Neural progenitor cell (in vitro differentiated cells): Measurements from ENCODE around the gene BICD1. TPM values are rescaled to one million over a fixed set of nuclear protein-coding genes. Genes with fewer than 3 reads are reported as not detected.

ENCODE experiments used
- DNase-seq: peaks from one replicate; pipeline ENCODE4 v3.0.0-alpha.2; 2016; ENCODE audit warnings: low spot score
- H2AFZ ChIP-seq: fragments of 200-600 bp; sonication (generic); replicated peaks from 2 replicates; pipeline ENCODE4 v1.6.1; 2016; ENCODE audit warnings: antibody characterized with exemption
- H3F3A ChIP-seq: fragments of 200-600 bp; sonication (generic); 2 replicates; pipeline ENCODE4 v1.6.1; 2016; ENCODE audit warnings: antibody characterized with exemption, low read depth
- H3K27ac ChIP-seq: fragments of 200-600 bp; sonication (generic); 2 replicates; pipeline ENCODE4 v1.5.1; 2016; ENCODE audit warnings: mild to moderate bottlenecking
- H3K27me3 ChIP-seq: fragments of 200-600 bp; sonication (generic); 2 replicates; pipeline ENCODE4 v1.6.1; 2016; ENCODE audit warnings: mild to moderate bottlenecking, moderate library complexity
- H3K36me3 ChIP-seq: fragments of 200-600 bp; sonication (generic); 2 replicates; pipeline ENCODE4 v1.5.1; 2016
- H3K4me1 ChIP-seq: fragments of 200-600 bp; sonication (generic); 2 replicates; pipeline ENCODE4 v1.6.1; 2016; ENCODE audit warnings: mixed run types
- H3K4me2 ChIP-seq: fragments of 200-600 bp; sonication (generic); 2 replicates; pipeline ENCODE4 v1.6.1; 2016
- H3K4me3 ChIP-seq: fragments of 200-600 bp; sonication (generic); 2 replicates; pipeline ENCODE4 v1.5.1; 2016
- H3K79me2 ChIP-seq: fragments of 200-600 bp; sonication (generic); 2 replicates; pipeline ENCODE4 v1.6.1; 2016; ENCODE audit warnings: low read depth
- H3K9ac ChIP-seq: fragments of 200-600 bp; sonication (generic); 2 replicates; pipeline ENCODE4 v1.6.1; 2016
- H3K9me3 ChIP-seq: fragments of 200-600 bp; sonication (generic); 2 replicates; pipeline ENCODE4 v1.5.1; 2016; ENCODE audit warnings: low read depth
- H4K20me1 ChIP-seq: fragments of 200-600 bp; sonication (generic); 2 replicates; pipeline ENCODE4 v1.6.1; 2016; ENCODE audit warnings: low read depth
- H3K27ac Mint-ChIP-seq: 3 replicates; pipeline ENCODE4 v1.8.0; 2021; ENCODE audit warnings: mixed read lengths
- H3K27me3 Mint-ChIP-seq: 2 replicates; pipeline ENCODE4 v1.8.0; 2022; ENCODE audit warnings: low read depth, mild to moderate bottlenecking, inconsistent platforms, moderate library complexity, mixed read lengths; ENCODE audit not compliant: insufficient read depth
- H3K36me3 Mint-ChIP-seq: 3 replicates; pipeline ENCODE4 v1.8.0; 2021; ENCODE audit warnings: mixed read lengths
- H3K4me1 Mint-ChIP-seq: 3 replicates; pipeline ENCODE4 v1.8.0; 2021; ENCODE audit warnings: mixed read lengths
- H3K4me3 Mint-ChIP-seq: 3 replicates; pipeline ENCODE4 v1.8.0; 2021; ENCODE audit warnings: mild to moderate bottlenecking, moderate library complexity, mixed read lengths
- H3K9me3 Mint-ChIP-seq: 3 replicates; pipeline ENCODE4 v1.8.0; 2020; ENCODE audit warnings: mixed read lengths
- EZH2 ChIP-seq: fragments of 200-600 bp; sonication (generic); IDR thresholded peaks from 2 replicates; pipeline ENCODE4 v1.6.1; 2017; ENCODE audit warnings: antibody characterized with exemption, mild to moderate bottlenecking, moderate library complexity
- EZH2phosphoT487 ChIP-seq: fragments of 200-600 bp; sonication (generic); IDR thresholded peaks from 2 replicates; pipeline ENCODE4 v1.6.1; 2017; ENCODE audit warnings: antibody characterized with exemption
- total RNA-seq: library from RNA; depleted of rRNA; stranded (reverse); fragments of >200 nt; gene quantifications from 2 replicates; pipeline ENCODE4 v1.2.3, GENCODE V29; 2015; ENCODE audit warnings: low replicate concordance
- TF ChIP-seq, protein P1 (sequence below): fragments of 200-600 bp; sonication (generic); IDR thresholded peaks from 2 replicates; pipeline ENCODE4 v1.5.1; 2017; ENCODE audit warnings: antibody characterized with exemption, mild to moderate bottlenecking

Gene BICD1
- total RNA-seq, 1 donor from 2014 or later = 23.6 TPM

DNA sequence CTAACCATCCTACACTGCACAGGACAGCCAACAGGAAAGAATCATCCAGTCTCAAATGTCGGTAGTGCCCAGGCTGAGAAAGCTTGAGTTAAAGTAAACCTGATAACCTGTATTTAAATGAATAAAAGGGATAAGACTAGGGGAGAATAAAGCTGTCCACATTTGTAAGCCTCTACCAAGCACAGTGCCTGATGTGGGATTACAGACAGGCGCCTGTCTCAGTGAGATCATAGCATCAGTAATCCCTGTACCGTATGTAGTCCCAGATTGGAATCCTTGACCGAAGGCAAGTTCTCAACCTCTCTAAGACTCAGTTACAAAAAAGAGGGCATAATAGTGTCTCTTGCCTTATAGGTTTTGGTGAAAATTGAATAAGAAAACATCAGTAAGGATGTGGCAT is 59.9 kb downstream of the BICD1 start:
- H3K4me1 Mint-ChIP-seq = no peaks in the 10 kb centered on the region
- H3K27me3 Mint-ChIP-seq = peaks cover 5% of the 10 kb centered on the region
- Histone ChIP-seq H3K9ac (no peak overlapping the region), H3K4me2 (no peak overlapping the region), H3K4me3 (no peak overlapping the region), H3K79me2 (peaks cover 41% of the 10 kb centered on the region), H3K4me1 (peaks cover 7% of the 10 kb centered on the region), H3K27ac (no peak overlapping the region), H3K27me3 (no peaks in the 10 kb centered on the region), H3K36me3 (no peaks in the 10 kb centered on the region), H2AFZ (no peak overlapping the region), H3K9me3 (no peaks in the 10 kb centered on the region), H4K20me1 (no peaks in the 10 kb centered on the region), H3F3A (peaks cover 2% of the 10 kb centered on the region)
- peaks cover 14% of the 10 kb centered on the region for H3K36me3 Mint-ChIP-seq
- no peak overlapping the region for H3K4me3 Mint-ChIP-seq
- TF ChIP-seq EZH2phosphoT487 = no peak
- TF ChIP-seq, protein P1, sequence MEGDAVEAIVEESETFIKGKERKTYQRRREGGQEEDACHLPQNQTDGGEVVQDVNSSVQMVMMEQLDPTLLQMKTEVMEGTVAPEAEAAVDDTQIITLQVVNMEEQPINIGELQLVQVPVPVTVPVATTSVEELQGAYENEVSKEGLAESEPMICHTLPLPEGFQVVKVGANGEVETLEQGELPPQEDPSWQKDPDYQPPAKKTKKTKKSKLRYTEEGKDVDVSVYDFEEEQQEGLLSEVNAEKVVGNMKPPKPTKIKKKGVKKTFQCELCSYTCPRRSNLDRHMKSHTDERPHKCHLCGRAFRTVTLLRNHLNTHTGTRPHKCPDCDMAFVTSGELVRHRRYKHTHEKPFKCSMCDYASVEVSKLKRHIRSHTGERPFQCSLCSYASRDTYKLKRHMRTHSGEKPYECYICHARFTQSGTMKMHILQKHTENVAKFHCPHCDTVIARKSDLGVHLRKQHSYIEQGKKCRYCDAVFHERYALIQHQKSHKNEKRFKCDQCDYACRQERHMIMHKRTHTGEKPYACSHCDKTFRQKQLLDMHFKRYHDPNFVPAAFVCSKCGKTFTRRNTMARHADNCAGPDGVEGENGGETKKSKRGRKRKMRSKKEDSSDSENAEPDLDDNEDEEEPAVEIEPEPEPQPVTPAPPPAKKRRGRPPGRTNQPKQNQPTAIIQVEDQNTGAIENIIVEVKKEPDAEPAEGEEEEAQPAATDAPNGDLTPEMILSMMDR = no peak
- TF ChIP-seq EZH2 = no peak
- H3K27ac Mint-ChIP-seq = no peak overlapping the region
- H3K9me3 Mint-ChIP-seq = peaks cover 25% of the 10 kb centered on the region
- DNase-seq = no peak

DNA sequence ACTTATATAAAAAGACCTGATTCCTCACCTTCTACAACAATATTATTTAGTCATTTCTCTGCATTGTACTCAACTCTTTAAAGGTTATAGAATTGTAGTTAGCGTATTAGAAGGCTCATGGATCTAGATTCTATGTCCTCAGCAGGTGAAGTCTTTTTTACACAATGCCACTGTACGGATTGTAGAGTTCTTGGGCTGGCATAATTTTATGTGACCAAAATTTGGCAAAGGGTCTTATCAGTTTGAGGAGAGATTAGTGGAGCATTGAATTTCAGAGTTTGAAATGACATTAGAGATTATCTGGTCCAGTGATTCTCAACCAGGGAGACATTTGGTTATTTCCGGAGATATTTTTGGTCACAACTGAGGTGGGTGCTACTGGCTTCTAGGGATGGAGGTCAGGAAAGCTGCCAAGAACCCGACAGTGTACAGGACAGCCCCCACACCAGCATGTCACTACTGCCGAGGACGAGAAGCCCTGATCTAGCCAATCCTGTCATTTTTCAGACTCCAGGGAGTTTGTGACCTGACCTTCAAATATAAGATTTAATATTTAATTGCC is 63.9 kb downstream of the BICD1 start:
- H3K27ac ChIP-seq = no peak overlapping the region
- no peaks in the 10 kb centered on the region for H3K4me1 ChIP-seq
- Mint-ChIP-seq H3K4me1 (peaks cover 2% of the 10 kb centered on the region), H3K36me3 (peaks cover 7% of the 10 kb centered on the region), H3K4me3 (no peak overlapping the region), H3K27me3 (no peaks in the 10 kb centered on the region), H3K27ac (no peak overlapping the region), H3K9me3 (peaks cover 14% of the 10 kb centered on the region)
- H3K9ac ChIP-seq = no peak overlapping the region
- H3F3A ChIP-seq = no peaks in the 10 kb centered on the region
- H4K20me1 ChIP-seq = no peaks in the 10 kb centered on the region
- H3K27me3 ChIP-seq = no peaks in the 10 kb centered on the region
- no peak overlapping the region for H3K4me3 ChIP-seq
- no peaks in the 10 kb centered on the region for H3K36me3 ChIP-seq
- no peak overlapping the region for H2AFZ ChIP-seq
- peaks cover 16% of the 10 kb centered on the region for H3K79me2 ChIP-seq
- TF ChIP-seq EZH2 (no peak), EZH2phosphoT487 (no peak)
- TF ChIP-seq, protein P1 = no peak
- H3K9me3 ChIP-seq = no peaks in the 10 kb centered on the region
- DNase-seq = no peak
- no peak overlapping the region for H3K4me2 ChIP-seq

DNA sequence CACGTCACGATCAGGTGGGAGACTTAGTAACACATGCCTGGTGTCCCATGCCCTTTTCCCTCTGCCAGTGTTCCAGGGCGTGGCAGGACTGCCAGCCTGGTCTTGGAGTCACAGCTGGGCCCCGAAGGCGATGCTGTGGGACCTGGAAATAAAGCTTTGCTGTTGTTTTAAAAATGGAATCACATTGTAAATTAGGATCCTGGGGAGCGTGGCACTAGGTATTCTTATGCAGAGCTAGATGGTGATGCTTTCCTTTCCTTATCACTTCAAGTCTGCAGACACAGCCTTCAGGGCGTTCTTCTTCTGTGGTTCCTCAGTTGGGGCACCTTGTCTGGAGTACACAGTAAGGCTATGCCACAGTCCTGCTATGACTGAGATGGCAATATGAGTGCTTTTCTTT is 64.6 kb downstream of the BICD1 start:
- Histone ChIP-seq H3K9ac (no peak overlapping the region), H3K27ac (no peak overlapping the region), H3K4me3 (no peak overlapping the region), H2AFZ (no peak overlapping the region), H3K9me3 (no peaks in the 10 kb centered on the region), H4K20me1 (no peaks in the 10 kb centered on the region), H3K79me2 (peaks cover 17% of the 10 kb centered on the region), H3K36me3 (peaks cover 2% of the 10 kb centered on the region), H3K27me3 (no peaks in the 10 kb centered on the region), H3K4me1 (no peaks in the 10 kb centered on the region), H3K4me2 (no peak overlapping the region), H3F3A (no peaks in the 10 kb centered on the region)
- H3K4me1 Mint-ChIP-seq = peaks cover 2% of the 10 kb centered on the region
- H3K27ac Mint-ChIP-seq = no peak overlapping the region
- peaks cover 11% of the 10 kb centered on the region for H3K9me3 Mint-ChIP-seq
- TF ChIP-seq EZH2 (no peak), EZH2phosphoT487 (no peak)
- TF ChIP-seq, protein P1 = no peak
- H3K36me3 Mint-ChIP-seq = peaks cover 7% of the 10 kb centered on the region
- no peak for DNase-seq
- H3K4me3 Mint-ChIP-seq = no peak overlapping the region
- H3K27me3 Mint-ChIP-seq = no peaks in the 10 kb centered on the region
